HG03159 (cell line): Measurements from ENCODE around the gene C1QL3.

Experiments used
- ATAC-seq: cut with Tn5 transposase; IDR thresholded peaks from one replicate; pipeline ENCODE4 v1.9.1; 2021; ENCODE audit warnings: mild to moderate bottlenecking, moderate library complexity; ENCODE audit not compliant: unreplicated experiment

Gene C1QL3

DNA sequence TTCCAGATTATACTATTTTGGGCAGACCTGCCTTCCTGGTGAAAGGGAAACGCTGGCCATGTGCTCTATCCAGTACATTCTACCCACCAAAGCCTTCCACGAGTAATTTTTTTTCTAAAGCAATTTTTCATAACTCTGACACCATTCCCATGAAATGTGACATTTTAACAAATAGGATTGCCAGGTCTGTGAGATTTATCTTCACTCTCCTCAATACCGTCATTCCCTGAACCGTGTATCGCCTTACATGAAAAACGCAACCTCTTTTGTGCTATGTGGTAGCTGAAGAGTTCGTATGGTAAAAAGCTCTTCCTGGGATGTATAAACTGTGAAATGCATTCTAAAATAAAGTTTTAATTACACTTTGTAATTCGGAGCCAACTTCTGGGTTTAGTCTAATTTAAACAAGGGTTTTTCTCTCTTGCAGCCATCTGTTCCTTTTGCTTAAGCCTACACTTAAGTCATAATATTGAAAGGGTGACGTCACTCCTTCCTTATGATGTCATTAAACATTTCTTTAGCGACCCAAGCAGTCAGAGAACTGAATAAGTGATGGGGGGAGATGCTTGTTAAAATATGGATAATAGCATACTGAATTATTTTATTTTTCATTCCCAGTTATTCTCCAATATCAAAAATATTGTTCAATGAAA lies 27.7 kb downstream of the C1QL3 start:
- ATAC-seq = no peak

DNA sequence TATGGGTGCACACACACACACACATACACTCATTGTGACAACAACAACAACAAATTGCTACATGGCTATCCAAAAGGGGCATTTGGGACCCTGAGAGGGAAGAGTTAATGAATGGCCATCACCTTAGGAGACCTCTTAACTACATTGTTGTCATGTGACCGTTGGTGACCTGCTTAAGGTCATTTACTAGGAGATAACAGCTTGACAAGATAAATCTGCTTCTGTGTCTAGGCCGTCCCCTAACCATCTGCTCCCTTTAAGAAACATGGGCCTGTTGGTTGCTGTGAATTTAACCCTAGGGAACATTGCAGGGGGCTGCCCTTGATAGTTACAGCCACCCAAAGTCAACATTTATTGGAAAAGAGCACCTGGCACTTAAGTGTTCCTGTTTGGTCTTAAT lies 29.7 kb downstream of the C1QL3 start:
- ATAC-seq = no peak

DNA sequence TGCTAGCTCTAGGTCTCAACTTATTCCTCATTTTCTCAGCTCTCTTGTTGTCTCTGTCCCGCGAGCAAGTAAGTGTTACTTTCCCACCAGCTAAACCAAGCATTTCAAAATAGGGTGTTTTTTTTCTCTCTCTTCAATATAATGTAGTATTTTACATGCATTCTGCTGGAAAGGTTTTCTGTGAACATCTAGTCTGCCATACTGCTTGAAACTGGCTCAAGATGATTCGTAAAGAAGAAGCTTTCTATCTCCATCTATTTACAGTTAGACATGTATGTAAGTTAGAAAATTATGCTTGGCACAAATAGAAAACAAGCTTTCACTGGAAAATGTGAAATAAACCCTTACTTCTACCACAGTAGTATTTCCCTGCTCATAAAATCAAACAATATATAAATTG lies 31.2 kb downstream of the C1QL3 start:
- no peak for ATAC-seq

DNA sequence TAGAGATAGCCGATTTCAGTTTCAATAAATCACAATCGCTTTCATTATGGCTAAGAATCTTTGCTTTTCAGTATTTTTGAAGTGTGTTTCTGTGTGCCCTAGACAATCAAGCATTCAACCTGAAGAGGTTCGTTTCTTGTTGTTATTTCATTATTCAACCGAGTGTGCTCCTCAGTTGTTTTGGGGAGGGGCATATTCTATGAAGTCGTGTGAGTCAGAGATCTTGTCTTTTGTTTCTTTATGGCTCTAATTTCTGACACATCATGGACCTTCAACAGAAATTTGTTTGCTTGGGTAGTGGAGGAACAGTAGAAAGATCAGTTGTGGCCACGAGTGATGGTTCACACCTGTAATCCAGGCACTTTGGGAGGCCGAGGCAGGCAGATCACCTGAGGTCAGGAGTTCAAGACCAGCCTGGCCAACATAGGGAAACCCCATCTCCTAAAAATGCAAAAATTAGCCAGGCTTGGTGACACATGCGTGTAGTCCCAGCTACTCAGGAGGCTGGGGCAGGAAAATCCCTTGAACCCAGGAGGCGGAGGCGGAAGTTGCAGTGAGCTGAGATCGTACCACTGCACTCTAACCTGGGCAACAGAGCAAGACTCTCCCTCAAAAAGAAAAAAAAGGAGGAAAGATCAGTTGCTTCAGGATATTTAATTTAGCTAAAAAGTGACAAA lies 38.3 kb downstream of the C1QL3 start:
- no peak for ATAC-seq

DNA sequence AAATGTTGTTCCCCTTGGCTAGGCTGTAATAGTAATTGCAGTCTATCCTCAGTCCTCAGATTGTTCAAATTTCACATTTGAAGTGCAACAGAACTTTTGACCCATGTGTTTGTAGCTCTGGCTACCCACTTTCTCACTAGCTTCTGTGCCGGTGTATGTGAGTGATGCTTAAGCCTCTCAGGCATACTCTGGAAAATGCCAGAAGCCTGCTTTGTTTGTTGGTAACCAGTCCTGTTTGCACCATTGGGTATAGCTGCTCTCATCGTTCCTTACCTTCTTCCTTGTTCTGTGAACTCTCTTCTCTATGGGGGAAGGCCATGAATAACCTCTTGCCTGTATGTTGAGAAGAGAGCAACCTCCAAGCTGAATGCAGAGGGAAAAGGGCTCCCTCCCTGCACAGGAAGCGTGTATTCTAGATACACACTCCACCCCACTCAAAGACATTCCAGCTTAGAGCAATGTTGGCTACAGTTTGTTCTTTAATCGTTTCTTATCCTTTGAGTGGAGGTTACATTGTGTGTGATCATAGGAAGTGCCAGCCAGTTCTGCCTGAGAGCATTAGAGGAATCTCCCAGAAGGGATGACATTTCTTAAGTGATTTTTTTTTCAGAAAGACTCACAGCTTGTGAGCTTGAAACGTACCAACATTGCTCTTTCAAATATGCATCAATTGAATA lies 40.5 kb downstream of the C1QL3 start:
- ATAC-seq = no peak

DNA sequence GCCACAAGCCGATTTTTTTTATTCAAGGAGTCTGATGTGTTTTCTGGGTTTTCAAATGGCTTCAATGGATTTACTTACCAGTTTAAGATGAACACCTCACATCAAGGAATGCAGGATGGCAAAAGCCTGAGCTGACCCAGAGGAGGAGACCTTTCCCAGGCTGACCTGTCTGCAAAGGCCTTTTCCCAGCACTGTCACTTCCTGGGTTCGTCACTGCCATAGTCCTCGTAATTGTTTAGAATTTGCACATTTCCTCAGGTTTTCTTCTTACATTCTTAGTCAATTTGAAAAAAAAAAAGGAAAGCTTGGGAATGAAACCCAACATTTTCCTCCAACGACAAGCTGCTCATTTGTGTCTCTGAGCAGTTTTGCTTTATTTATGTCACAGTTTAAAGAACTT lies 42.9 kb downstream of the C1QL3 start:
- no peak for ATAC-seq

DNA sequence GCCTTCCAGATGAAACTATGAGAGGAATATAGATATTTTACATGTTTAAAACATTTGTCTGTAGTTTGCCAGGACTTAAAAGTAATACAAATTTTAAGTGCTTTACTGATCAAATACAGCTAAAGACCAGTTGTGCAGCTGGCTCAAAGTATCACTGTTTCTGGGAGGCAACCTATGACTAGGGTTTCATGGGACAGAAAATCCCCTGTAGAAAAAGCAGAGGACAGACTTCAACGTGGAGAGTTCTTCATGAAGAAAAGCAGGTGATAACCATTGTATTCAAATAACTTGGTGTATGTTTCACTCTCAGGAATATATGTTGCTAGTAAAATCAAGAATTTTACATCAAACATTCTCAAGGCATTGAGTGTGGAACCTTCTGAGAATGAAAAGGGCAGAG lies 43.9 kb downstream of the C1QL3 start:
- no peak for ATAC-seq

DNA sequence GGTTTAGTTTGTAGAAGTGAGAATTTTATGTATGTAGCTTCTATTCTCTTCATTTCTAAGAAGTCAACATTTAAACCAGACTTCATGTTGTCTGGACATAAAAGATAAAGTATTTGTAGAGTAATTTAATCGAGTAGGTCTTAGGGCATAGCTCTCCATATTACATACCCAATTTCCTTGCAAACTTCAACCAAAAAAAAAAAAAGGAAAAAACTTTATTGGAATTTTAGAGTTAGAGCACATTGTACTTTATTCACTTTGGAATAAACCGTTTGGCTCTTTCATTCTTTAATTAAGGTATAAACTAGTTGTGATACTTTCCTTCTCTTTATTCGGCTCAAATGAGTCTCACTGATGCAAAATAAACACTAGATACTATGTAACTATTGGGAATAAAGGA lies 48.9 kb downstream of the C1QL3 start:
- no peak for ATAC-seq

DNA sequence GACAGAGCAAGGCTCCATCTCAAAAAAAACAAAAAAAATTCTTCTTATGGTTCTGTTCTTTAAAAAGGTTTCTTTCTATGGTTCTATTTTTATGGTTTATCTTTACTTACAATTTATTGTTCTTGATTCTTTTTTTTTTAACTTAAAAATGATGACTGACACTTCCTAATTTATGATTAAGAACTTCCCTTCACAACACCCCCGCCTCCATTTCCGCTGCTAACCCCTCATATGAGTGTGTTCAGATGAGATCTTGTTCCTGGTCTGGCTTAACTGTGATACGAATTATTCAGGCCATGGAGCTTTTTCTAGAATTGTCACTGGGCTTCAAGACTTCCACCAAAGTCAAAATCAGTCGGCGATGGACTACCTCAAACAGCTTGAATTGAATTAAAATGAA lies 50.9 kb downstream of the C1QL3 start:
- no peak for ATAC-seq

DNA sequence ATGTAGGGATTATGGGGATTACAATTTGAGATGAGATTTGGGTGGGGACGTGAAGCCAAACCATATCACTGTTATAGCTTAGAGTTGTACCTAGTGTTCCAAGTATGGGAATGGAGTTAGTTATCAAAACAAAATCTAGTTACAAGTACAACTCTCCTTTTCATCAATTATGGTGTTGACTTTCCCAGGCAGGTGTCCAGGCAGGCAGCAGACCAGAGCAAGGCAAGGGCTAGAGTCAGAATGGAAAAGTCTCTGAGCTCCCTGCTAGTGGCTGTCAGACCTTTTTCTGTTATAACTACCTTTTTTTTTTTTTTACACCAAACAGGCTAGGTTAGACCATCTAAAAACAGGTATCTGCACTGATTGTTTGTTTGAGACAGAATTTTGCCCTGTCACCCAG lies 55.7 kb downstream of the C1QL3 start:
- no peak for ATAC-seq
